Inferior parietal cortex (tissue), 1 donor: Measurements from ENCODE around the gene ACAP3.
"Not testable (repeated sequence)": the region's sequence is repeated elsewhere in the genome, so short reads cannot be mapped to it uniquely, and the experiment has no call there.

ENCODE experiments used
- DNase-seq: peaks from one replicate; pipeline ENCODE4 v3.0.0-alpha.2; 2016; ENCODE audit errors: extremely low spot score

ACAP3 gene

GRCh38 chr1:1331068-1331965 is 23.6 kb upstream of the ACAP3 start, which contains the start of gene TAS1R3:
TAS1R3 (plus strand) TSS chr1:1331280; CDS start chr1:1331346, 66 bp downstream.
- no peak for DNase-seq

- DNase-seq: no peak
Observed at GRCh38 chr1:1330366-1331067, 22.8 kb upstream of the ACAP3 start.

DNA sequence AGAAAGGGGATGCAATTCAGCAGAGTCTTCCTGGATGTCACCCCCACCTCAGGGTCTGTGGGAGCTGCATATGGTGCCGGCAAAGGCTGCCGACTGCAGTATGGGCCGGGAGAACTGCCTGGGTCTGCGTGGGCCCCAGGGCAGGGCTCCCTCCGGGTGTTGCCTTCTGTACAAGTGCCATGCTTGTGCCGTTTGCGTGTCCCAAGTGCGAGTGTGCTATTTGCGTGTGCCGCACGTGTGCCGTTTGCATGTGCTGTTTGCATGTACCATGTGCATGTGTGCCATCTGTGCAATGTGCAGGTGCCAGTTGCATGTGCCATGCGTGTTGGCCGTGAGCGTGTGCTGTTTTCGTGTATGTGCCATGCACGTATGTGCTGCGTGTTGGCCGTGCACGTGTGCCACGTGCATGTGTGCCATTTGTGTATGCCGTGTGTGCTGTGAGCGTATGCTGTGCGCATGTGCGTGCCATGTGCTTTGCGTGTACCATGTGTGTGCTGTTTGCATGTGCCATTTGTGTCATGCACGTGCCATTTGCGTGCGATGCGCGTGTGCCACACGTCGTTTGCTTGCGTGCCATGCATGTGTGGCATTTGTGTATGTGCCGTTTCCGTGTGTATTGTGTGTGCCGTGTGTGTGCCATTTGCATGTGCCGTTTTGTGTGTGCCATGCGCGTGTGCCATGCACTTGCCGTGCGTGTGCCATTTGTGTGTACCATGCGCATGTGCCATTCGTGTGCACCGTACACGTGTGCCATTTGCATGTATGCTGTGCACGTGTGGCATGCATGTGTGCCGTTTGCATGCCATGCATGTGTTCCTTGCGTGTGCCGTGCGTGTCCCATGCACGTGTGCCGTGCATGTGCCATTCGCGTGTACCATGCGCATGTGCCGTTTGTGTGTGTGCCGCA is 21.8 kb upstream of the ACAP3 start:
- no peak for DNase-seq

- DNase-seq: no peak
Observed at GRCh38 chr1:1328254-1328653, 20.5 kb upstream of the ACAP3 start.

- no peak for DNase-seq
Observed at GRCh38 chr1:1327291-1327690, 19.6 kb upstream of the ACAP3 start.

DNA sequence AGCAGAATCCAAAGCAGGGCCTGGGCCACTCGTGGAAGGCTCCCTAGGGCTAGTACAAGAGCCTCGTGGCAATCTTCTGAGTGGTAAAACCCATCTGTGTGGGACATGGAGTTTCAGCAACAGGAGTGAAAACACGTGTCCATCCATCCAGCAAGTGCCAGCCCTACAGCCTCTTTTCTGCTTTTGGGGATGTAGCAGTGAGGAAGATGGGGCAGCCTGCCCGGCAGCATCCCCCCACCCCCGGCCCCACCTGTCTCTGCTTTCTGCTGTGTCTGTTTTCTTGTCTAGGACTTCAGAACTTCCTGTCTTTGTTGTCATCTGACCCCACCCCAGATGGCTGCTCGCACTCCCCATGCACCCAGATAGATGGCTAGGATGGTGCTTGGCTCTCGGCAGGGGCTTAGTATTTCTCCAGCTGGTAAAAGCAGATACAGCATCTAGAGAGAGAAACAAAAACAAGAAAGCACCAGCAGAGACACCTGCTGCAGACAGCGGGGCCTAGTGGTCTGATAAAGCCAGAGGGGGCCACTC is 18.4 kb upstream of the ACAP3 start:
- no peak for DNase-seq

DNA sequence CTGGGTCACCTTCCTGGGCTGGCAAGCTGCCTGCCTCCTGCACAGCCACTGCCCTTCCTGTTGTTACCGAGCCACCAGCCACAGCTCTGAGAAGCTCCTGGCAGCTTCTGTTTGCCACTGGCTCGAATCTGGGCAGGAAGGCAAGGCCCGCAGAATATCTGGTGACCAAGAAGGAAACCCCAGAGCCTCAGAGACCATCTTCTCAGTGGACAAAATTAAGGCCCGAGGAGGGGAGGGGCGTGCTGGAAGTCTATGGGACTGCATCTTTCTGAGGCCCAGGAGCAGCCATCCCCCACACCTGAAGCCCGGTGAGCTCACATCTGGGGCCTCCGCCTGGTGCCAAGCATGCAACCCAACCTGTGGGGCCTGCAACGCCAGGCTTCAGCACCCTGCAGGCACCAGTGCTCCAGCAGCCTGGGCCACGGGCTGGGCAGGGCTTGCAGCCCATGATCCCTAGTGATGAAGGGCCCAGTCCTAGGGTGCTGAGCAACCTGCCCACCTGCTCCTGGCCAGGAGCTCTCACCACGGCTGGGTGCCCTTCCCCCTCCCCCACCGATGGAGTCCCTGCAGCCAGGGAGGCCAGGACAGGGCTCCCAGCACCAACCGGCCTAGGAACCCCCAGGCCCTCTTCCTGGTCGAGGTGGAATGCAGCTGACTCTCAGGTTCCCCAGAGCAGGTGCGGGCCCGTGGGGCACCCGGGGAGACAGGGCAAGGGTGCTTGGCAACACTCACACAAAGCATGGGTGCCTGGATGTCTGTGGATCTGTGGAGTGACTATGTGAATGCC is 17.8 kb upstream of the ACAP3 start:
- no peak for DNase-seq

- DNase-seq: peak; percentile 94
Observed at GRCh38 chr1:1324524-1325287, 17.0 kb upstream of the ACAP3 start, which contains the start of the genes CPTP and INTS11. CPTP (plus strand) TSS chr1:1324802; CDS start chr1:1326911, 2,109 bp downstream. INTS11 (minus strand) TSS chr1:1324660; CDS start chr1:1324608, 52 bp downstream.

DNA sequence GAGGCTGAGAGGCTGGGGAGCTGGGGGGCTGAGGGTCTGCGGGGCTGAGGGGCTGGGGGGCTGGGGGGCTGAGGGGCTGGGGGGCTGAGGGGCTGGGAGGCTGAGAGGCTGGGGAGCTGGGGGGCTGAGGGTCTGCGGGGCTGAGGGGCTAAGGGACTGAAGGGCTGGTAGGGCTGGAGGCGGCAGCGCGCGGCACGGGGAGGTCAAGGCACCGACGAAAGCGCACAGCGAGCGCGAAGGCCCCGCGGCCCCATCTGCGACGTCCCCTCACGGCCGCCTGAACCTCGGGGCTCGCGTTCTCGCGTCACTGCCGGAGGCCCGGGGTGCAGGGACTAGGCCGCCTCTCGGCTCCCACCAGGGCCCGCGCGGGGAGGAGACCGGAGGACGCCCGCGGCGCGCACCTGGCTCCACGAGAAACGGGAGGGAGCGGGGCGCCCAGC is 16.4 kb upstream of the ACAP3 start:
- no peak for DNase-seq

DNA sequence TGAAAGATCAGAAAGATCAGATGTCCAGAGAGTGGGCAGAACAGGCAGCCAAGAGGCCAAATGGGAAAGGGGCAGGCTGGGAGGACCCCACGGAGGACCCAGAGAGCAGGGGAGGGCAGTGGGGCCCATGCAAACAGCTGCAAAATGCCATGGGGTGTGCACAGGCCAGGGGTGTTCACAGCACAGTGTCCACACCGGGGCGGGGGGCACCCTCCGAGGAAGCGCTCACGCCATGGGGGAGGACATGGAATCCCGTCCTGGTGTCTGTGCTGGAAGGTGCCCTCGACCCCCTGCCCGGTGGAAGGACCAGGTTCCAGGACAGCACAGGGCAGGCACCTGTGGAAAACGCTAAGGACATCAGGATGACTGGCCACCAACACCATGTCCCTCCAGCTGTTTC is 15.2 kb upstream of the ACAP3 start:
- DNase-seq: no peak

GRCh38 chr1:1322418-1322817 is 14.7 kb upstream of the ACAP3 start:
- DNase-seq: no peak

- DNase-seq: no peak
Observed at GRCh38 chr1:1321477-1321876, 13.7 kb upstream of the ACAP3 start.

GRCh38 chr1:1320666-1321448 is 13.1 kb upstream of the ACAP3 start:
- no peak for DNase-seq

DNA sequence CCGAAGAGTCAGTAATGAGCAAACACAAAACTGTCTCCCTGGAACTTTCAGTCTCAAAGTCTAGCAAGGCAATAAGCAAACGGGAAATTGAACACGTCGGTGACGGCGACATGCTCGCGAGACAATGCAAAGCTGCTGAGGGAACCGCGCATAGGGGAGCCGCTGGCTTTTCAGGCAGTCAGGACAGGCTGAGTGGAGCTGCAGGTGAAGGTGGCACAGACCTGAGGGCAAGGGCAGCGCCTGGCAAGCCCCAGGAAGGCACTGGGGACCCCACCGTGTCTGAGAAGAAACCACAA is 11.9 kb upstream of the ACAP3 start:
- no peak for DNase-seq

- DNase-seq: no peak
Observed at GRCh38 chr1:1318777-1319645, 11.3 kb upstream of the ACAP3 start.

- DNase-seq: peak; percentile 69
Observed at GRCh38 chr1:1318131-1318652, 10.5 kb upstream of the ACAP3 start.

DNA sequence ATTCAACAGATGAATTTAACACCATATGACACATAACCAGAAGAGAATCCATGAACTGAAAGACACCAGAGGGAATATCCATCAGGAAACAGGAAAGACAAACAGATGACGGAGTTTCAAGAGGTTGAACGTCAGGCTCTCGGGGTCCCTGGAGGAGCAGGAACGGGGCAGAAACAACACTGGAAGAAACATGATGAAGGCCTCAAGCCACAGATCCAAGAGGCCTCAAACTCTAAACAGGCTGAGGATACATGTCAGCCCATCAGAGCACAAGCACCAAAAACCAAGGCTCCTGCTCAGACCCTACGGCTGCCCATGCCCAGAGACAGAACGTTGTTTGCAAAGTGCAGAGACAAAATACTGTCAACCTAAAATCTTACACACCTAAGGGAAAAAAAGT is 9.7 kb upstream of the ACAP3 start:
- no peak for DNase-seq

- DNase-seq: not testable (repeated sequence)
Observed at GRCh38 chr1:1316199-1316598, 8.5 kb upstream of the ACAP3 start.
